Stomach smooth muscle (tissue), 2 donors: ENCODE data around the gene EPM2AIP1.

Experiments
- H3K27ac ChIP-seq: one replicate; pipeline ENCODE4 v1.7.0; 2013; ENCODE audit warnings: mild to moderate bottlenecking, low read length, inconsistent platforms
- H3K27me3 ChIP-seq, 2 donors: one replicate each; pipeline ENCODE4 v1.7.0; 2013; ENCODE audit warnings: low read length in 2 of 2; ENCODE audit not compliant: insufficient read depth in 2 of 2, control insufficient read depth in 1 of 2
- H3K36me3 ChIP-seq, 2 donors: one replicate each; pipeline ENCODE4 v1.7.0; 2013; ENCODE audit warnings: low read length in 2 of 2; ENCODE audit not compliant: control insufficient read depth in 2 of 2, insufficient read depth in 2 of 2
- H3K4me1 ChIP-seq: one replicate; pipeline ENCODE4 v1.7.0; 2013; ENCODE audit warnings: low read length; ENCODE audit not compliant: control insufficient read depth, insufficient read depth
- H3K4me3 ChIP-seq, 2 donors: one replicate each; pipeline ENCODE4 v1.7.0; 2013; ENCODE audit warnings: low read length in 2 of 2
- H3K9ac ChIP-seq, 2 donors: one replicate each; pipeline ENCODE4 v1.7.0; 2013; ENCODE audit warnings: low read length in 2 of 2, mild to moderate bottlenecking in 1 of 2
- H3K9me3 ChIP-seq, 2 donors: one replicate each; pipeline ENCODE4 v1.7.0; 2013; ENCODE audit warnings: low read length in 2 of 2; ENCODE audit not compliant: control insufficient read depth in 2 of 2
- donor health status: healthy.
- donor health status: Pancreatic carcinoma.

The EPM2AIP1 gene

GRCh38 chr3:36993326-36994283 is 674 bp upstream of the EPM2AIP1 start, which contains the start of gene MLH1:
TSS of gene MLH1 (plus strand) at chr3:36993518. CDS start at chr3:36993548, 30 bp downstream.
- peak within 1 kb of the TSS; percentile 98 to 99 for H3K9ac ChIP-seq
- peaks cover 3 to 18% of the 10 kb centered on the region in 2 donors for H3K36me3 ChIP-seq
- H3K27me3 ChIP-seq, result no peaks in the 10 kb centered on the region
- peak within 1 kb of the TSS; percentile 99 for H3K27ac ChIP-seq
- peak within 1 kb of the TSS; percentile 84 to 96 for H3K4me3 ChIP-seq
- no peaks in the 10 kb centered on the region for H3K9me3 ChIP-seq
- peaks cover 29% of the 10 kb centered on the region for H3K4me1 ChIP-seq

GRCh38 chr3:36991923-36992805 is 767 bp downstream of the EPM2AIP1 start:
- Histone ChIP-seq H3K4me1 (peaks cover 29% of the 10 kb centered on the region), H3K9ac (peak overlapping the region; percentile 77 to 98), H3K9me3 (no peaks in the 10 kb centered on the region), H3K27me3 (no peaks in the 10 kb centered on the region), H3K36me3 (peaks cover 3 to 17% of the 10 kb centered on the region in 2 donors), H3K4me3 (peak overlapping the region; percentile 84 to 96), H3K27ac (peak overlapping the region; percentile 99)

- no peaks in the 10 kb centered on the region for H3K27me3 ChIP-seq
- H3K4me3 ChIP-seq, result peak overlapping the region; percentile 84 to 96
- peak overlapping the region in 1 of 2 donors; percentile 77 for H3K9ac ChIP-seq
- H3K9me3 ChIP-seq, result no peaks in the 10 kb centered on the region
- H3K27ac ChIP-seq, result peak overlapping the region; percentile 99
- H3K4me1 ChIP-seq, result peaks cover 29% of the 10 kb centered on the region
- peaks cover 3 to 18% of the 10 kb centered on the region in 2 donors for H3K36me3 ChIP-seq
These were observed 1.8 kb downstream of the EPM2AIP1 start for GRCh38 chr3:36991147-36991546.

- Histone ChIP-seq H3K27me3 (no peaks in the 10 kb centered on the region), H3K9ac (peak overlapping the region; percentile 13 to 39), H3K9me3 (no peaks in the 10 kb centered on the region), H3K4me1 (peaks cover 23% of the 10 kb centered on the region), H3K4me3 (peak overlapping the region; percentile 36 to 44), H3K27ac (no peak overlapping the region), H3K36me3 (peaks cover 12 to 32% of the 10 kb centered on the region in 2 donors)
These were observed 3.4 kb downstream of the EPM2AIP1 start for GRCh38 chr3:36989568-36989967.

GRCh38 chr3:36989005-36989404 is 3.9 kb downstream of the EPM2AIP1 start:
- Histone ChIP-seq H3K27ac (no peak overlapping the region), H3K4me3 (peak overlapping the region in 1 of 2 donors; percentile 36)

GRCh38 chr3:36988356-36988755 is 4.6 kb downstream of the EPM2AIP1 start:
- Histone ChIP-seq H3K4me3 (no peak overlapping the region), H3K9me3 (no peaks in the 10 kb centered on the region), H3K27ac (no peak overlapping the region), H3K4me1 (peaks cover 20% of the 10 kb centered on the region), H3K9ac (no peak overlapping the region), H3K36me3 (peaks cover 21 to 41% of the 10 kb centered on the region in 2 donors), H3K27me3 (no peaks in the 10 kb centered on the region)

More at GRCh38 chr3:36989005-36989404, 3.9 kb downstream of the EPM2AIP1 start:
- H3K27me3 ChIP-seq, result no peaks in the 10 kb centered on the region
- no peak overlapping the region for H3K9ac ChIP-seq
- H3K36me3 ChIP-seq, result peaks cover 17 to 36% of the 10 kb centered on the region in 2 donors
- H3K9me3 ChIP-seq, result no peaks in the 10 kb centered on the region
- H3K4me1 ChIP-seq, result peaks cover 21% of the 10 kb centered on the region

- H3K27ac ChIP-seq, result no peak overlapping the region
- no peaks in the 10 kb centered on the region for H3K27me3 ChIP-seq
- no peak overlapping the region for H3K4me3 ChIP-seq
- H3K9ac ChIP-seq, result no peak overlapping the region
- no peaks in the 10 kb centered on the region for H3K4me1 ChIP-seq
- H3K36me3 ChIP-seq, result peaks cover 29 to 33% of the 10 kb centered on the region in 2 donors
- no peaks in the 10 kb centered on the region for H3K9me3 ChIP-seq
These were observed 11.9 kb downstream of the EPM2AIP1 start for GRCh38 chr3:36981006-36981405.

- Histone ChIP-seq H3K27me3 (no peaks in the 10 kb centered on the region), H3K27ac (no peak overlapping the region), H3K9me3 (no peaks in the 10 kb centered on the region), H3K9ac (no peak overlapping the region), H3K4me3 (no peak overlapping the region), H3K36me3 (peaks cover 0 to 2% of the 10 kb centered on the region in 2 donors), H3K4me1 (no peaks in the 10 kb centered on the region)
These were observed 19.8 kb downstream of the EPM2AIP1 start for GRCh38 chr3:36973139-36973538.

GRCh38 chr3:36972163-36972562 is 20.8 kb downstream of the EPM2AIP1 start:
- peaks cover 0 to 2% of the 10 kb centered on the region in 2 donors for H3K36me3 ChIP-seq
- no peaks in the 10 kb centered on the region for H3K27me3 ChIP-seq
- no peaks in the 10 kb centered on the region for H3K4me1 ChIP-seq

More at GRCh38 chr3:36972163-36972562, 20.8 kb downstream of the EPM2AIP1 start:
- no peak overlapping the region for H3K9ac ChIP-seq
- no peaks in the 10 kb centered on the region for H3K9me3 ChIP-seq
- H3K4me3 ChIP-seq, result no peak overlapping the region
- H3K27ac ChIP-seq, result no peak overlapping the region
